A549 (cell line): Measurements from ENCODE around the gene ITIH4.

Experiments used
- EHMT2 ChIP-seq: fragments of 200-600 bp; sonication (generic); IDR thresholded peaks from 2 replicates; pipeline ENCODE4 v1.6.1; 2016; ENCODE audit warnings: antibody characterized with exemption, low read depth, mild to moderate bottlenecking, moderate library complexity
- TF ChIP-seq, protein P1 (sequence below): fragments of >200 bp; sonication (Bioruptor Twin); formaldehyde crosslinking; IDR thresholded peaks from 3 replicates; pipeline ENCODE4 v1.5.1; 2016

DNA sequence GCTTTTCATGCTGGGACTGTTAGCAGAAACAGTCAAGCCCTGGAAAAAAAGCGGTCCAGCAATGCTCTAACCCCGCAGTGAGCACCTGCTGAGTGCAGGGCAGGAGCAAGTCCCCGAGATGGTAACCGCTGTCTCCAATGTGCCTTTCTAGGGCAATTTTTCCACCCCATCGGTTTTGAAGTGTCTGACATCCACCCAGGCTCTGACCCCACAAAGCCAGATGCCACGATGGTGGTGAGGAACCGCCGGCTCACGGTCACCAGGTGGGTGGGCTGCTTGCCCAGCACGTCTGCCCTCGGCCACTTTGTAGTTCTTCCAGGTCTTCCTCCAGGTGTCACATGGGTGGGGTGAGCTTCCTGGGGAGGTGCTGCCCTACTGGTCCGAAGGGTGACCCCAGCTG lies 39.1 kb downstream of the ITIH4 start:
- TF ChIP-seq, protein P1, sequence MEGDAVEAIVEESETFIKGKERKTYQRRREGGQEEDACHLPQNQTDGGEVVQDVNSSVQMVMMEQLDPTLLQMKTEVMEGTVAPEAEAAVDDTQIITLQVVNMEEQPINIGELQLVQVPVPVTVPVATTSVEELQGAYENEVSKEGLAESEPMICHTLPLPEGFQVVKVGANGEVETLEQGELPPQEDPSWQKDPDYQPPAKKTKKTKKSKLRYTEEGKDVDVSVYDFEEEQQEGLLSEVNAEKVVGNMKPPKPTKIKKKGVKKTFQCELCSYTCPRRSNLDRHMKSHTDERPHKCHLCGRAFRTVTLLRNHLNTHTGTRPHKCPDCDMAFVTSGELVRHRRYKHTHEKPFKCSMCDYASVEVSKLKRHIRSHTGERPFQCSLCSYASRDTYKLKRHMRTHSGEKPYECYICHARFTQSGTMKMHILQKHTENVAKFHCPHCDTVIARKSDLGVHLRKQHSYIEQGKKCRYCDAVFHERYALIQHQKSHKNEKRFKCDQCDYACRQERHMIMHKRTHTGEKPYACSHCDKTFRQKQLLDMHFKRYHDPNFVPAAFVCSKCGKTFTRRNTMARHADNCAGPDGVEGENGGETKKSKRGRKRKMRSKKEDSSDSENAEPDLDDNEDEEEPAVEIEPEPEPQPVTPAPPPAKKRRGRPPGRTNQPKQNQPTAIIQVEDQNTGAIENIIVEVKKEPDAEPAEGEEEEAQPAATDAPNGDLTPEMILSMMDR: no peak
- TF ChIP-seq EHMT2: no peak
